Measurements from ENCODE around the gene ARHGEF6. TPM values are rescaled to one million over a fixed set of nuclear protein-coding genes. Genes with fewer than 3 reads are reported as not detected.

ARHGEF6 gene
- total RNA-seq, 1 donor from 2014 or later, result 0.98 TPM

- no peak overlapping the region for H3K27ac Mint-ChIP-seq
- no peaks in the 10 kb centered on the region for H3K36me3 Mint-ChIP-seq
- no peaks in the 10 kb centered on the region for H3K27me3 Mint-ChIP-seq (ENCODE audit: low read depth)
- DNase-seq (ENCODE audit: low spot score in 2 of 2, unreplicated experiment in 2 of 2), result no peak
- no peak for TF ChIP-seq CTCF (IDR thresholded peaks at IDR 0.05; ENCODE audit: unreplicated experiment)
- no peaks in the 10 kb centered on the region for H3K4me1 Mint-ChIP-seq
- H3K4me3 Mint-ChIP-seq, result no peak overlapping the region
- peaks cover 49% of the 10 kb centered on the region for H3K9me3 Mint-ChIP-seq
Observed at GRCh38 chrX:136650811-136651210, 129.9 kb downstream of the ARHGEF6 start.

GRCh38 chrX:136647677-136648360 is 132.9 kb downstream of the ARHGEF6 start, which contains the start of gene CD40LG:
Gene CD40LG (plus strand): TSS chrX:136648158. CDS start chrX:136648249, 91 bp downstream.
- no peak within 1 kb of the TSS for H3K4me3 Mint-ChIP-seq
- H3K36me3 Mint-ChIP-seq, result no peaks in the 10 kb centered on the region
- no peak for DNase-seq (ENCODE audit: low spot score in 2 of 2, unreplicated experiment in 2 of 2)
- no peak for TF ChIP-seq CTCF (IDR thresholded peaks at IDR 0.05; ENCODE audit: unreplicated experiment)
- H3K9me3 Mint-ChIP-seq, result peaks cover 45% of the 10 kb centered on the region
- no peaks in the 10 kb centered on the region for H3K4me1 Mint-ChIP-seq
- peaks cover 2% of the 10 kb centered on the region for H3K27me3 Mint-ChIP-seq (ENCODE audit: low read depth)
- H3K27ac Mint-ChIP-seq, result no peak within 1 kb of the TSS

DNA sequence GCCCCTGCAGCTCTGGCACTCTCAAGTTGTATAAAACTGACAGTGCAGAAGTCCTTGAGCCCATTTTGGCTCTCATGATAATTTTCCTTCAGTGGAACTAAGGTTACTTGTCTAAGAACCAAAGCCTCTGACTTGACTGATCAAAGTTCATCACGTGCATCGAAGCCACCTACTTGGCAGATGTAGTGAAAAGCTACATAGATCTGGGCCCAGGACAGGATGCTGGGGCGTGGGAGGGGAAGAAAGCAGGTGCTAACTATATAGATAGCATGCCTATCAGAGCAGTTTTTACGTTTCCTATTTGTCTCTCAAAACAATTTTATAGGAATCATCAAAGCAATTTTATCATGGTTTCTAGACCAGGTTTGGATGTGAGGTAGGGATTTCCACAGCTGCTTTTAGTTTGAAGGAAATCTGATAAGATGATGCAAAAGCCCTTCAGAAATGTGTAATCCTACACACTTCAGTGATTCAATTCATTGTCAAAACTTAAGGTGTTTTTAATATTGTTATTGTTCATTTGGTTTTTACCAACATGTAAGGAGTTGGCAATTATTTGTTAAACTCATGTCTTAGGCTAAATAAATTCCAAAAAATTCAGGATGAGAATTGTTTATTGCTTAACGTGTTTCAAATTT is 134.0 kb downstream of the ARHGEF6 start:
- TF ChIP-seq CTCF (IDR thresholded peaks at IDR 0.05; ENCODE audit: unreplicated experiment), result no peak
- H3K36me3 Mint-ChIP-seq, result no peaks in the 10 kb centered on the region
- no peaks in the 10 kb centered on the region for H3K4me1 Mint-ChIP-seq
- H3K9me3 Mint-ChIP-seq, result peaks cover 43% of the 10 kb centered on the region
- no peak overlapping the region for H3K27ac Mint-ChIP-seq
- H3K27me3 Mint-ChIP-seq (ENCODE audit: low read depth), result peaks cover 5% of the 10 kb centered on the region
- H3K4me3 Mint-ChIP-seq, result no peak overlapping the region
- DNase-seq (ENCODE audit: low spot score in 2 of 2, unreplicated experiment in 2 of 2), result no peak

DNA sequence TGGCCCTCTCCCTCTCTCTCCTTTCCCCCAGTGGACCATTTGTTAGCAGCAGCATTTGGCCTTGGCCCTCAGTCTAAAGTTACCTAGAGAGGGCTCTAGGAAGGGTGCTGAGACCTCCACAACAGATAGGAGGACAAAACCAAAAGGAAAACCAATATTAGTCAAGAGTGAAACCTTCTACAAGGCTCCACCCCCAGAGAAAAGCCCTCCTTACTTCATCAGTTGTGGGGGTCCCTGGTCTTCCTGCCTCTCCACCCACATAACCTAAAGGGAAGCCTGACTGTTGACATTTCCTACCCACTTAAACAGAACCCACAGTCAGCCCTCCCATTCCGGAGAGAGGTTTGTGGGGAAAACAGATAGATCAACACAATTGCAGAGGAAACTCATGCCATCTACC is 137.5 kb downstream of the ARHGEF6 start:
- Mint-ChIP-seq H3K9me3 (peaks cover 31% of the 10 kb centered on the region), H3K4me1 (no peaks in the 10 kb centered on the region), H3K27ac (no peak overlapping the region), H3K36me3 (no peaks in the 10 kb centered on the region), H3K27me3 (ENCODE audit: low read depth) (peaks cover 5% of the 10 kb centered on the region), H3K4me3 (no peak overlapping the region)
- DNase-seq (ENCODE audit: low spot score in 2 of 2, unreplicated experiment in 2 of 2), result no peak
- TF ChIP-seq CTCF (IDR thresholded peaks at IDR 0.05; ENCODE audit: unreplicated experiment), result no peak

GRCh38 chrX:136639506-136640176 is 141.1 kb downstream of the ARHGEF6 start:
- TF ChIP-seq CTCF (IDR thresholded peaks at IDR 0.05; ENCODE audit: unreplicated experiment), result no peak
- H3K27ac Mint-ChIP-seq, result no peak overlapping the region
- H3K36me3 Mint-ChIP-seq, result no peaks in the 10 kb centered on the region
- DNase-seq (ENCODE audit: low spot score in 2 of 2, unreplicated experiment in 2 of 2), result no peak
- H3K27me3 Mint-ChIP-seq (ENCODE audit: low read depth), result peaks cover 3% of the 10 kb centered on the region
- peaks cover 16% of the 10 kb centered on the region for H3K9me3 Mint-ChIP-seq
- H3K4me1 Mint-ChIP-seq, result peaks cover 3% of the 10 kb centered on the region
- no peak overlapping the region for H3K4me3 Mint-ChIP-seq
